ENCODE data around the gene SENP8. TPM values are rescaled to one million over a fixed set of nuclear protein-coding genes. Genes with fewer than 3 reads are reported as not detected.

The SENP8 gene
- polyA plus RNA-seq, 1 donor from 2014 or later: 0.59 TPM

GRCh38 chr15:72155635-72156616, 37.7 kb downstream of the SENP8 start:
- Mint-ChIP-seq H3K4me3 (peak overlapping the region; percentile 23 to 90 (median 72)), H3K27me3 (no peaks in the 10 kb centered on the region), H3K27ac (no peak overlapping the region), H3K36me3 (no peaks in the 10 kb centered on the region), H3K4me1 (peaks cover 0 to 4% (median 0%) of the 10 kb centered on the region in 3 donors), H3K9me3 (no peaks in the 10 kb centered on the region)

GRCh38 chr15:72156928-72157327, 38.7 kb downstream of the SENP8 start:
- Mint-ChIP-seq H3K9me3 (no peaks in the 10 kb centered on the region), H3K4me1 (peaks cover 0 to 4% (median 0%) of the 10 kb centered on the region in 3 donors), H3K4me3 (no peak overlapping the region), H3K27ac (no peak overlapping the region), H3K36me3 (no peaks in the 10 kb centered on the region), H3K27me3 (no peaks in the 10 kb centered on the region)

- Mint-ChIP-seq H3K36me3 (no peaks in the 10 kb centered on the region), H3K27me3 (no peaks in the 10 kb centered on the region), H3K9me3 (no peaks in the 10 kb centered on the region), H3K4me3 (no peak overlapping the region), H3K27ac (no peak overlapping the region), H3K4me1 (peaks cover 0 to under 1% (median 0%) of the 10 kb centered on the region in 3 donors)
These were observed 42.6 kb downstream of the SENP8 start for GRCh38 chr15:72160696-72161245.

- no peak overlapping the region for H3K4me3 Mint-ChIP-seq
- no peak overlapping the region for H3K27ac Mint-ChIP-seq
- peaks cover under 1% of the 10 kb centered on the region for H3K27me3 Mint-ChIP-seq
- no peaks in the 10 kb centered on the region for H3K36me3 Mint-ChIP-seq
- H3K9me3 Mint-ChIP-seq: no peaks in the 10 kb centered on the region
- no peaks in the 10 kb centered on the region for H3K4me1 Mint-ChIP-seq
These were observed 43.3 kb downstream of the SENP8 start for GRCh38 chr15:72161361-72162132.

- no peaks in the 10 kb centered on the region for H3K9me3 Mint-ChIP-seq
- H3K4me3 Mint-ChIP-seq: no peak overlapping the region
- peaks cover 4% of the 10 kb centered on the region for H3K27me3 Mint-ChIP-seq
- H3K4me1 Mint-ChIP-seq: no peaks in the 10 kb centered on the region
- no peaks in the 10 kb centered on the region for H3K36me3 Mint-ChIP-seq
- no peak overlapping the region for H3K27ac Mint-ChIP-seq
These were observed 44.4 kb downstream of the SENP8 start for GRCh38 chr15:72162569-72162968.

- no peak overlapping the region for H3K4me3 Mint-ChIP-seq
- H3K27me3 Mint-ChIP-seq: peaks cover 4% of the 10 kb centered on the region
- H3K36me3 Mint-ChIP-seq: no peaks in the 10 kb centered on the region
- no peak overlapping the region for H3K27ac Mint-ChIP-seq
- no peaks in the 10 kb centered on the region for H3K9me3 Mint-ChIP-seq
- no peaks in the 10 kb centered on the region for H3K4me1 Mint-ChIP-seq
These were observed 45.5 kb downstream of the SENP8 start for GRCh38 chr15:72163719-72164118.

GRCh38 chr15:72166716-72167417, 48.7 kb downstream of the SENP8 start:
- Mint-ChIP-seq H3K36me3 (no peaks in the 10 kb centered on the region), H3K27ac (no peak overlapping the region), H3K4me1 (no peaks in the 10 kb centered on the region), H3K27me3 (peaks cover 6% of the 10 kb centered on the region), H3K9me3 (no peaks in the 10 kb centered on the region), H3K4me3 (no peak overlapping the region)

GRCh38 chr15:72167445-72167844, 49.2 kb downstream of the SENP8 start:
- no peak overlapping the region for H3K27ac Mint-ChIP-seq
- H3K4me3 Mint-ChIP-seq: no peak overlapping the region
- peaks cover 6% of the 10 kb centered on the region for H3K27me3 Mint-ChIP-seq
- no peaks in the 10 kb centered on the region for H3K4me1 Mint-ChIP-seq
- H3K9me3 Mint-ChIP-seq: no peaks in the 10 kb centered on the region
- no peaks in the 10 kb centered on the region for H3K36me3 Mint-ChIP-seq

- no peaks in the 10 kb centered on the region for H3K9me3 Mint-ChIP-seq
- H3K4me1 Mint-ChIP-seq: no peaks in the 10 kb centered on the region
- peaks cover 6% of the 10 kb centered on the region for H3K27me3 Mint-ChIP-seq
- no peak overlapping the region for H3K4me3 Mint-ChIP-seq
- H3K27ac Mint-ChIP-seq: no peak overlapping the region
- H3K36me3 Mint-ChIP-seq: no peaks in the 10 kb centered on the region
These were observed 50.1 kb downstream of the SENP8 start for GRCh38 chr15:72168131-72168807.

- Mint-ChIP-seq H3K27ac (no peak overlapping the region), H3K36me3 (no peaks in the 10 kb centered on the region), H3K9me3 (no peaks in the 10 kb centered on the region), H3K27me3 (peaks cover 6% of the 10 kb centered on the region), H3K4me3 (peak overlapping the region in 1 of 4 donors; percentile 67), H3K4me1 (no peaks in the 10 kb centered on the region)
These were observed 50.6 kb downstream of the SENP8 start for GRCh38 chr15:72168808-72169190.

- H3K36me3 Mint-ChIP-seq: no peaks in the 10 kb centered on the region
- H3K9me3 Mint-ChIP-seq: no peaks in the 10 kb centered on the region
- no peak overlapping the region for H3K27ac Mint-ChIP-seq
- H3K27me3 Mint-ChIP-seq: peaks cover 8% of the 10 kb centered on the region
- H3K4me1 Mint-ChIP-seq: no peaks in the 10 kb centered on the region
- no peak overlapping the region for H3K4me3 Mint-ChIP-seq
These were observed 51.2 kb downstream of the SENP8 start for GRCh38 chr15:72169236-72169920.

- H3K27ac Mint-ChIP-seq: no peak overlapping the region
These were observed 51.9 kb downstream of the SENP8 start for GRCh38 chr15:72169921-72170611.

GRCh38 chr15:72170691-72171090, 52.5 kb downstream of the SENP8 start:
- Mint-ChIP-seq H3K27me3 (peaks cover 10% of the 10 kb centered on the region), H3K4me3 (no peak overlapping the region), H3K9me3 (no peaks in the 10 kb centered on the region), H3K27ac (peak overlapping the region in 1 of 3 donors; percentile 14), H3K36me3 (no peaks in the 10 kb centered on the region), H3K4me1 (peaks cover 0 to 3% (median 0%) of the 10 kb centered on the region in 3 donors)

More at GRCh38 chr15:72169921-72170611, 51.9 kb downstream of the SENP8 start:
- Mint-ChIP-seq H3K4me1 (no peaks in the 10 kb centered on the region), H3K27me3 (peaks cover 10% of the 10 kb centered on the region), H3K4me3 (no peak overlapping the region), H3K36me3 (no peaks in the 10 kb centered on the region), H3K9me3 (no peaks in the 10 kb centered on the region)
